HG03175 (cell line): Measurements from ENCODE around the gene PTPN1.

Source experiments
- ATAC-seq: cut with Tn5 transposase; IDR thresholded peaks from one replicate; pipeline ENCODE4 v1.9.1; 2021; ENCODE audit warnings: mild to moderate bottlenecking, moderate library complexity; ENCODE audit not compliant: unreplicated experiment

The PTPN1 gene

GRCh38 chr20:50572938-50573777 lies 63.0 kb downstream of the PTPN1 start:
- ATAC-seq, result no peak

GRCh38 chr20:50574108-50574507 lies 63.9 kb downstream of the PTPN1 start:
- ATAC-seq, result no peak

- ATAC-seq, result no peak
Observed at GRCh38 chr20:50574586-50574985, 64.4 kb downstream of the PTPN1 start.

GRCh38 chr20:50575865-50576720 lies 65.9 kb downstream of the PTPN1 start:
- peak; percentile 59 for ATAC-seq

GRCh38 chr20:50577175-50578018 lies 67.2 kb downstream of the PTPN1 start:
- no peak for ATAC-seq

- ATAC-seq, result no peak
Observed at GRCh38 chr20:50578061-50578777, 68.0 kb downstream of the PTPN1 start.

- no peak for ATAC-seq
Observed at GRCh38 chr20:50578778-50579165, 68.6 kb downstream of the PTPN1 start.

- ATAC-seq, result no peak
Observed at GRCh38 chr20:50579511-50579910, 69.3 kb downstream of the PTPN1 start.

- ATAC-seq, result no peak
Observed at GRCh38 chr20:50580016-50580747, 70.0 kb downstream of the PTPN1 start.

GRCh38 chr20:50580842-50581544 lies 70.8 kb downstream of the PTPN1 start:
- no peak for ATAC-seq

GRCh38 chr20:50582092-50582491 lies 71.9 kb downstream of the PTPN1 start:
- ATAC-seq, result no peak

GRCh38 chr20:50582591-50583234 lies 72.5 kb downstream of the PTPN1 start:
- ATAC-seq, result no peak

- ATAC-seq, result no peak
Observed at GRCh38 chr20:50583442-50584150, 73.4 kb downstream of the PTPN1 start.

GRCh38 chr20:50584687-50585086 lies 74.5 kb downstream of the PTPN1 start:
- ATAC-seq, result no peak

- ATAC-seq, result no peak
Observed at GRCh38 chr20:50585214-50585613, 75.0 kb downstream of the PTPN1 start.

GRCh38 chr20:50585678-50586077 lies 75.5 kb downstream of the PTPN1 start:
- ATAC-seq, result no peak

GRCh38 chr20:50586531-50587232 lies 76.5 kb downstream of the PTPN1 start:
- no peak for ATAC-seq
